ENCODE data around the gene KDM1A.

The KDM1A gene

DNA sequence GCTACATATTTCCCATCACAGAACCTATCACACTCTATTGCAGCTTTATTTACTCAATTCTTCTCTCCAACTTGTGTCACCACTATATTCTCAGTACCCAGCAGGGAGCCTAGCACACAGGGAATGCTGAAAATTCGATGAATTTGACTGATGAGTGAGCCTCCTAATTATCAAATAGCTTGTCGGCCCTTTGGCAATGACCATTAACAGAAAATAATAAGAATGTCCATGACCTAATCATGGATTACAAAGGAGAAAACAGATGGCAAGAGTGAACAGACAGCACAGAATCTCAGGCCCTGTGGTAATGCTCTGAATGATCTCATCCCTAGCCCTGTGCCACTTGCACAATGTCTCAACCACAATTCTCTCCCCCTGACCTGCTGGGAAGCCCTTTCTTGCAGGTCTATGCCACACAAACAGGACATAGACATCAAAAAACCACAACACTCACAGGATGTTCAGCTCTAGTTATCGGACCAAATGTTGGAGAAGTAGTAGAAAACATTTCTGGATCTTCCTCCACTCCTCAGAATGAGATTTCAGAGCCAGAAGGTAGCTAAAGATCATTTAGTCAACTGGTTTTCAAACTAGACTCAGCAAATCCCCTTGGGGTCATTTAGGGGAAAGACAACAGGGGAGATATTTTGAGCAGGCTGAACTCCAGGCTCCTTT, 80.9 kb downstream of the KDM1A start:
- Histone ChIP-seq H3K9me3 (ENCODE audit: insufficient read depth, low read depth, low read length) (no peaks in the 10 kb centered on the region), H3K27me3 (ENCODE audit: insufficient read depth, low read length) (no peaks in the 10 kb centered on the region), H3K4me1 (ENCODE audit: insufficient read depth, low read length) (peaks cover 18% of the 10 kb centered on the region; the same call in 1 of the 2 replicates), H3K4me3 (ENCODE audit: low read length) (no peak overlapping the region), H3K9ac (ENCODE audit: low read depth, low read length) (no peak overlapping the region), H3K36me3 (ENCODE audit: insufficient read depth, low read depth, low read length) (peaks cover 10% of the 10 kb centered on the region), H3K27ac (ENCODE audit: low read length) (no peak overlapping the region)

DNA sequence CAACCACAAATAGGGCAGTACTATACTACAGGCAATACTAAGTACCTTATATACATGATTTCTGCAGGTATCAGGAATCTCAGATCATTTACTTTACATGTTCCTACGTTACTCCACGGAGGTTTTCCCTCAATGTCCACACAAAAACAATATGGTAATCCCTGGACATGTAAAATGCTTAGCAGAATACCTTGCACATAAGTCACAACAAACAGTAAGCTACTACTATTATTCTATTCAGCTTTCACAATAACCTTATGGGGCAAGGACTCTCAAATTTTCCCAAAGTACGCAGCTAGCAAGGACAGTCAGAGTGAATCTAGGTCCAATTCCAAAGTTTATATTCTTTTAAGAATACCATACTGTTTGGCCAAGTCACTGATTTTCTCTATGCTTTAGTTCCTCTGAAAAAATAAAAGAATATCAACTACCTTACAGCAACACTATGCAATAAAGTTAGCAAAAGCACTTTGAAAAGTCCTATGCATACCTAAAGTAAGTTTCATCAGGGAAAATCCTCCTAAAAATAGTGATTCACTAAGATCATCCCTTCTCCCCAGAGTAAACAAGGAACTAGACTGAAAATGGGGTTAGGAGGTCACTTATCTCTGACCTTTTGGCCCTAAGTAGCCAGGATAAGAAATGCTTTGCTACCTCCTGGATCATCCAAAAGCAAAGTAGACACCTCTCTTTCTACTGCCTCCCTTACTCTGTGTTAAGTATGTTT, 82.0 kb downstream of the KDM1A start:
- Histone ChIP-seq H3K9me3 (ENCODE audit: insufficient read depth, low read depth, low read length) (no peaks in the 10 kb centered on the region), H3K9ac (ENCODE audit: low read depth, low read length) (no peak overlapping the region), H3K4me1 (ENCODE audit: insufficient read depth, low read length) (peaks cover 18% of the 10 kb centered on the region; the same call in 1 of the 2 replicates), H3K4me3 (ENCODE audit: low read length) (no peak overlapping the region), H3K36me3 (ENCODE audit: insufficient read depth, low read depth, low read length) (peaks cover 17% of the 10 kb centered on the region), H3K27me3 (ENCODE audit: insufficient read depth, low read length) (no peaks in the 10 kb centered on the region), H3K27ac (ENCODE audit: low read length) (no peak overlapping the region)

DNA sequence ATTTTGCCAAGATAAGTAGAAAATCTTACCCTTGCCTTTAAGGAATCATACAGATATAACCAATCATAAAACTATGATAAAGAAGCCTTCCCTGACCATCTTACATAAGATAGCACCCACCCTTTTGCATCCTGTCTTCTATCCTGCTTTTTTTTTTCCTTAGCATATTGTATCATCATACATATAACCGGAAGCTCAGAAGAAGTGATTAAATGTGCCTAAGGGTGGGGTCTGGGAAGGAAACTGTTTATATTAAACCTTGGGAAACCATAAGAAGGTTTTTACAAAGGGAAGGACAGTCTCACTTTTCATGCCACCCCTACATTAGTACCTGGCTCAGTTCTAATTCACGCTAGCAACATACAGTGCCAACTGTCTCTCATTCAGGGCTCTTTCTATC, 82.6 kb downstream of the KDM1A start:
- Histone ChIP-seq H3K9me3 (ENCODE audit: insufficient read depth, low read depth, low read length) (no peaks in the 10 kb centered on the region), H3K4me1 (ENCODE audit: insufficient read depth, low read length) (peaks cover 18% of the 10 kb centered on the region; the same call in 1 of the 2 replicates), H3K36me3 (ENCODE audit: insufficient read depth, low read depth, low read length) (peaks cover 24% of the 10 kb centered on the region), H3K27me3 (ENCODE audit: insufficient read depth, low read length) (no peaks in the 10 kb centered on the region), H3K4me3 (ENCODE audit: low read length) (no peak overlapping the region), H3K9ac (ENCODE audit: low read depth, low read length) (no peak overlapping the region), H3K27ac (ENCODE audit: low read length) (no peak overlapping the region)

DNA sequence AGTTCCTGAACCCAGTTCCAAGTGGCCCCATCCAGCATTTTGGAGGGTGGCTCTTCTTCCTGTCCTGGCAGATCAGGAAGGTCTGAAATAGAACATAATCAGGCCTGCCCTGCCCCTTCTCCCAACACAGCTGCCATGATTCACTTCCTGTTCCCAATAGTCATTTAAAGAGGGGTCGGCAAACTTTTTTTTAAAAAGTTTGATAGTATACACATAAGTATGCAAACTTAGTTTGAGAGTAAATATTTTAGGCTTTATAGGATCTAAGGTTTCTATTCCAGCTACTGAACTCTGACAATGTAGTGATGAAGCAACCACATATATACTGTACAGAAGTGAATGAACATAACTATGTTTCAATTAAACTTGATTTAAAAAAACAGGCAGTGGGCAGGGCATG, 83.0 kb downstream of the KDM1A start:
- Histone ChIP-seq H3K9ac (ENCODE audit: low read depth, low read length) (no peak overlapping the region), H3K4me3 (ENCODE audit: low read length) (no peak overlapping the region), H3K4me1 (ENCODE audit: insufficient read depth, low read length) (peaks cover 18% of the 10 kb centered on the region; the same call in 1 of the 2 replicates), H3K27me3 (ENCODE audit: insufficient read depth, low read length) (no peaks in the 10 kb centered on the region), H3K36me3 (ENCODE audit: insufficient read depth, low read depth, low read length) (peaks cover 23% of the 10 kb centered on the region), H3K9me3 (ENCODE audit: insufficient read depth, low read depth, low read length) (no peaks in the 10 kb centered on the region), H3K27ac (ENCODE audit: low read length) (no peak overlapping the region)

DNA sequence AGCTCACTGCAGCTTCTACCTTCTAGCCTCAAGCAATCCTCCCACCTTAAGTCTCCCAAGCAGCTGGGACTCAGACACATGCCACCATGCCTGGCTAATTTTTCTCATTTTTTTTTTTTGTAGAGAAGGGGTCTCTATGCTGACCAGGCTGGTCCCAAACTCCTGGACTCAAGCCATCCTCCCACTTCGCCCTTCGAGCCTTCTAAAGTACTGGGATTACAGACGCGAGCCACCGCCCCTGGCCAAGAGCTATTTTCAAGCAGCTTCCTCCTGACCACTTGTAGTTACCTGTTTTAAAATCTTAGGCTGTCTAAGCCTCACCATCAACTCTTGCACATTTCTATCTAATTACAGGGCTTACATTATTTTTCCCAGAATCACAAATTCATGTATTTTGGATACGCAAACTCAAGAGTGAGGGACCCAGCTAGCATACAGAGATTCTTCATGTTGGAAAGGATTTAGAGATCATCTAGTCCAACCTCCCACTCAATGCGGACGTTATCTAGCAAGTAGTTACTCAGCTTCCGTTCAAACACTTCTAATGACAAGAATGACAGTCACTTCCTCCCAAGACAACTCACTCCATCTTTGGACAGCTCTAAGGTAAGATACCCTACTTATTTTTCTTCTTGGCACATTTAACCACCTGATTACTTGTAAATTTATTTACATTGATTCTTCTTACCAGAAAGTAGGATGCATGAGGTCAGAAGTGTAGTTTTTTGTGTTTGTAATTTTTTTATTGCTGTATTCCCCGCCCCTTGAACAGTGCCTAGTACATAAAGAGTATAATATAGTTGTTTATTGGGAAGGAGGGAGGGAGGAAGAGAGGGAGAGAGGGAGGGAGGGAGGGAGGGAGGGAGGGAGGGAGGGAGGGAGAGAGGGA, 84.0 kb downstream of the KDM1A start:
- Histone ChIP-seq H3K27ac (ENCODE audit: low read length) (no peak overlapping the region), H3K9ac (ENCODE audit: low read depth, low read length) (no peak overlapping the region), H3K4me3 (ENCODE audit: low read length) (no peak overlapping the region), H3K27me3 (ENCODE audit: insufficient read depth, low read length) (no peaks in the 10 kb centered on the region), H3K36me3 (ENCODE audit: insufficient read depth, low read depth, low read length) (peaks cover 28% of the 10 kb centered on the region), H3K4me1 (ENCODE audit: insufficient read depth, low read length) (peaks cover 18% of the 10 kb centered on the region; the same call in 1 of the 2 replicates), H3K9me3 (ENCODE audit: insufficient read depth, low read depth, low read length) (no peaks in the 10 kb centered on the region)

DNA sequence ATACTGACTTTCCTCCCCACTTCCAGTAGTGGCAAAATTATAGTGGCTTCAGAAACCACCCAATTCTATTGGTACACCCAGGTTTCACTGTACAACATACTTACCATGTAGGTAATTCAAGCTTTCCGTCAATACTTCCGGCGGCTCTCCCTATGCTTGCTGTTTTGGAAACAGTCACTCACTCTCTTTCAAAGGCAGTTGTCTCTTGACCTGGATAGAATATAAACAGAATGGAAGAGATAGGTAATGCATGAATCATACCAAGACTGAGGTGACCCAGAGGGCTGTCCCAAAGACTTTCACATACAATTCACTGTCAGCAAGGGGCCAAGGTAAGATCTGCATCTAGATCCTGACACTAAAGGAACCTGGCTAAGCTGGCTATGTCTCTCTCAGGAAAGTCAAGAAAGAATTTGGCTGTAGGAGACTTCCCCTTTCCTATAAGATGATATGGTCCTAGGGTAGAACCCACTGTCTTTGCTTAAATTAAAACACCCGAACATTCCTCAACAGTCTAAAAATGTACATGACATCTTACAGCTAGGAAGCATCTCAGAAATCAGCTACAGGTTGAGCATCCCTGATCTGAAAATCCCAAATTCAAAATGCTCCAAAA, 89.8 kb downstream of the KDM1A start:
- Histone ChIP-seq H3K27me3 (ENCODE audit: insufficient read depth, low read length) (no peaks in the 10 kb centered on the region), H3K9ac (ENCODE audit: low read depth, low read length) (no peak overlapping the region), H3K4me3 (ENCODE audit: low read length) (no peak overlapping the region), H3K4me1 (ENCODE audit: insufficient read depth, low read length) (0 out of 2 replicates have a peak, but pooled peaks cover 2% of the 10 kb centered on the region), H3K9me3 (ENCODE audit: insufficient read depth, low read depth, low read length) (no peaks in the 10 kb centered on the region), H3K27ac (ENCODE audit: low read length) (no peak overlapping the region), H3K36me3 (ENCODE audit: insufficient read depth, low read depth, low read length) (peaks cover 33% of the 10 kb centered on the region)

DNA sequence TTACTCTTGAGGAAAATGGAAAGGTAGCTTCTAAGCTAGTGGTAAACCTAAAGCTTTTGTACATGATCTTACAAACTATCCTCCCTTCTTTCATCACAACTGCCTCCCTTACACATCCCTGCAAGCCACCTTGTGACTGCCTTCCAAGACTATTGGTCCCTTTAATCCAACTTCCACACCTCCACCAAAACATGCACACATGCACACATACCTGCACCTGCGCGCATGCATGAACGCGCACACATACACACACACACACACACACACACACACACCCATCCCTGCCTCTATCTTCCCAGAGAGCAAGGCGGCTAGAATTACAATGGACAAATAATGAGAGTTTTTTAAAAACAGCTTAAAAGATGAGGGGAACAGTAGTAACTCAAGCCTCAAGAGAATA, 91.1 kb downstream of the KDM1A start:
- Histone ChIP-seq H3K27ac (ENCODE audit: low read length) (no peak overlapping the region), H3K27me3 (ENCODE audit: insufficient read depth, low read length) (no peaks in the 10 kb centered on the region), H3K36me3 (ENCODE audit: insufficient read depth, low read depth, low read length) (peaks cover 31% of the 10 kb centered on the region), H3K4me3 (ENCODE audit: low read length) (no peak overlapping the region), H3K9me3 (ENCODE audit: insufficient read depth, low read depth, low read length) (no peaks in the 10 kb centered on the region), H3K9ac (ENCODE audit: low read depth, low read length) (no peak overlapping the region), H3K4me1 (ENCODE audit: insufficient read depth, low read length) (0 out of 2 replicates have a peak, but pooled peaks cover 5% of the 10 kb centered on the region)

DNA sequence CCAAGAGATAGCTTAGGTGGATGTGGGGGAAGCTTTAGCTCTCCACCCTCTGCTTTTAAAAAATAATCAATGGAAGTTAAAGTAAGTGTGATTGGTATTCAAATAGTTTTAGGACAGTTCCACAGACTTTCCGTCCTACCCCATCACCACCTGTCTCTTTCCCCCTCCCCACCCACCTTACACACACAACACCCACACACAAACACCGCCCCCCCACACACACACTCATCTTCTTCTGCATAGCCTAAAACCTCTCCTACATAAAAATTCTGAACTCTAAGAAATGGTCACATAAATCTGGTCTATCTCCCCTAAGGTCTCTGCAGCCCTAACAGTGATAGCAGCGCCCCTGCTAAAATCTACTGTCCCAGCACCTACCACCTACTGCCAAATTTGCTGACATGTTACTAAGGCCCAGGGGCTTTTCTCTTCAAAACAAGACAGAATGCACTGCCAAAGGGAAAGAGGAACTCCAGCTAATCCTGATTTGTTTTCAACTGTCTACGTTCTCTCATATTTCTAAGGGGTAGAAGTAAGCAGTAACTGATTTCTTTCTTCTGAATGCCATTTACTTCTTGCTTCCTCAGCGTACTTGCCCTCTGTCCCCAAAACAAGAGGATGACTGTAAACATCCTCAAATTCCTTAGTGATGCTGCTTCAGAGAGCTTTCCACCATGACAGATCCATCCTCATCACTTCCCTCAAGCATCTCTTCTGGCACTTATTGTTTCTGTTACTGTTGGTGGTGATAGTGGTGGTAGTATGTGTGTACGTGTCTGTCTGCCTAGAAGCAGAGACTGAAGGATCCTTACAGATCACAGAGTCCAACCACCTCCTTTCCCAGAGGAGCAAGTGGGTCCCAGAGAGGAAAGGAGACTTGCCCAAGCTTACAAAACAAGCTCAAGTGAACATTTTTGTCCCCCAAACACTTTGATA, 92.6 kb downstream of the KDM1A start:
- peaks cover 16% of the 10 kb centered on the region for H3K36me3 ChIP-seq (ENCODE audit: insufficient read depth, low read depth, low read length)
- no peak overlapping the region for H3K9ac ChIP-seq (ENCODE audit: low read depth, low read length)
- H3K4me1 ChIP-seq (ENCODE audit: insufficient read depth, low read length), result 0 out of 2 replicates have a peak, but pooled peaks cover 5% of the 10 kb centered on the region
- no peak overlapping the region for H3K27ac ChIP-seq (ENCODE audit: low read length)
- no peak overlapping the region for H3K4me3 ChIP-seq (ENCODE audit: low read length)
- H3K9me3 ChIP-seq (ENCODE audit: insufficient read depth, low read depth, low read length), result no peaks in the 10 kb centered on the region
- H3K27me3 ChIP-seq (ENCODE audit: insufficient read depth, low read length), result no peaks in the 10 kb centered on the region

DNA sequence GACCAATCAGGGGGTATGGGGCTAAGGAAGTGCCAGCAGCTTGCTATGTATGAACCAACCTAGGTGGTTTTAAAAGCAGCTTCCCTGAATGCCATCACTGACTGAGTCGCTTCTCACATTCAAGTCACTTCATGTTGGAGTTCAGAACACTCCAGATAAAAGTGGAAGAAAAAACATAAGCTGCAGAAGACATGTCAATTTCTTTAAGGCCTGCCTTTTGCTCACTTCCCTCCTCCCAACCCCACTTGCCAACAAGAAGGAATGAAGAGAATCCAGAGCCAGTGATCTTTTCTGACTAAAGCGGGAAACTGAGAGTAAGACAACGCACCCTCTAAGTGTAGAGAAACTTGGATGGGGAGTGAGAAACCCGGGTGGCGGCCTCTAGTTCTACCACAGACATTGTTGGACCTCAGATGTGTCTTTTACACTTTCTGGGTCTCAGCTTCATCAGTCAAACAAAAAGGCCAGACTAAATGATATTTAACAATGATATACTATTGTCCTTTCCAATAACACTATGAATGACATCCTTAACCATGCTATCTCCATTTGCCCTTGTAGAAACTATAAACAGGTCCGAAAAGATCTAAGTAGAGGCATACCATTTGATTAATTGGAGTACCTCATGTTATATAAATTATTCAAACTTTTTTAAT, 95.3 kb downstream of the KDM1A start:
- Histone ChIP-seq H3K27ac (ENCODE audit: low read length) (no peak overlapping the region), H3K36me3 (ENCODE audit: insufficient read depth, low read depth, low read length) (no peaks in the 10 kb centered on the region), H3K9me3 (ENCODE audit: insufficient read depth, low read depth, low read length) (no peaks in the 10 kb centered on the region), H3K4me1 (ENCODE audit: insufficient read depth, low read length) (0 out of 2 replicates have a peak, but pooled peaks cover 5% of the 10 kb centered on the region), H3K9ac (ENCODE audit: low read depth, low read length) (no peak overlapping the region), H3K4me3 (ENCODE audit: low read length) (no peak overlapping the region), H3K27me3 (ENCODE audit: insufficient read depth, low read length) (no peaks in the 10 kb centered on the region)

DNA sequence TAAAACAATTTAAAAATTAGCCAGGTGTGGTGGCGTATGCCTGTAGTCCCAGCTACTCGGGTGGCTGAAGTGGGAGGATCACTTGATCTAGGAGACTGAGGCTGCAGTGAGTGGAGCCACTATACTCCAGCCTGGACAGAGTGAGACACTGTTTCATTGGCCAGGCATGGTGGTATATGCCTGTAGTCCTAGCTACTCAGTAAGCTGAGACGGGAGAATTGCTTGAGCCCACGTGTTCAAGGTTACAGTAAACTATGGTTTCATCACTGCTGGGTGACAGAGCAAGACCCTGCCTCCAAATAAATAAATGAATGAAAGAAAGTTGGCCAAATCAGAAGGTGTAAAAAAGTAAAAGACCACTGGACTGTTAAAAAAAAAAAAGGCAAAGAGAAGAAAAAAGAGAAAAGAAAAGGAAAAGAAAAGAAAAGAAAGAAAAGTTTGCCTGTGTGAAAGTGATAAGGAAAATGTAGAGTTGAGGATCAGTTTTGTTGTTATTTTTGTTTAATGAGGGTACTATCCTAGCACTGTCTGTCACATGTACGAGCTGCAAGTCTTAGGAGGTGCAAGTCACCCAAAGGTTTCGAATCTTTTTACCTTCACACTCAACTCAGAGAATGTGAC, 97.1 kb downstream of the KDM1A start:
- no peak overlapping the region for H3K4me3 ChIP-seq (ENCODE audit: low read length)
- 0 out of 2 replicates have a peak, but pooled peaks cover 5% of the 10 kb centered on the region for H3K4me1 ChIP-seq (ENCODE audit: insufficient read depth, low read length)
- H3K9ac ChIP-seq (ENCODE audit: low read depth, low read length), result no peak overlapping the region
- no peak overlapping the region for H3K27ac ChIP-seq (ENCODE audit: low read length)
- H3K36me3 ChIP-seq (ENCODE audit: insufficient read depth, low read depth, low read length), result no peaks in the 10 kb centered on the region
- H3K27me3 ChIP-seq (ENCODE audit: insufficient read depth, low read length), result no peaks in the 10 kb centered on the region
- no peaks in the 10 kb centered on the region for H3K9me3 ChIP-seq (ENCODE audit: insufficient read depth, low read depth, low read length)

All from iPS-20b (cell line).